Measurements from ENCODE around the gene PRKG1.

GRCh38 chr10:51403521-51403920 is 329.2 kb downstream of the PRKG1 start:
- TF ChIP-seq REST (IDR thresholded peaks at IDR 0.05; ENCODE audit: insufficient read depth in 1 of 2, low read depth in 2 of 2, low read length in 2 of 2) (no peak), SIN3A (IDR thresholded peaks at IDR 0.05; ENCODE audit: borderline replicate concordance, insufficient read depth, low read length) (no peak), TAF1 (IDR thresholded peaks at IDR 0.05; ENCODE audit: borderline replicate concordance, insufficient read depth, low read length) (no peak)
